IPS-18a (cell line): Measurements from ENCODE around the gene LAPTM5.

Source experiments
- H3K27ac ChIP-seq: one replicate; pipeline ENCODE4 v1.5.1; 2013; ENCODE audit warnings: low read length
- H3K27me3 ChIP-seq: one replicate; pipeline ENCODE4 v1.6.1; 2013; ENCODE audit warnings: mild to moderate bottlenecking, low read length; ENCODE audit not compliant: control insufficient read depth, insufficient read depth
- H3K36me3 ChIP-seq: one replicate; pipeline ENCODE4 v1.6.1; 2013; ENCODE audit warnings: low read depth, low read length; ENCODE audit not compliant: control insufficient read depth
- H3K4me1 ChIP-seq: one replicate; pipeline ENCODE4 v1.6.1; 2013; ENCODE audit warnings: low read depth, low read length; ENCODE audit not compliant: control insufficient read depth
- H3K4me3 ChIP-seq: one replicate; pipeline ENCODE4 v1.5.1; 2013; ENCODE audit warnings: low read length
- H3K9ac ChIP-seq: one replicate; pipeline ENCODE4 v1.6.1; 2013; ENCODE audit warnings: mild to moderate bottlenecking, low read length, moderate library complexity
- H3K9me3 ChIP-seq: one replicate; pipeline ENCODE4 v1.6.1; 2013; ENCODE audit warnings: low read depth, low read length; ENCODE audit not compliant: control insufficient read depth

The LAPTM5 gene

DNA sequence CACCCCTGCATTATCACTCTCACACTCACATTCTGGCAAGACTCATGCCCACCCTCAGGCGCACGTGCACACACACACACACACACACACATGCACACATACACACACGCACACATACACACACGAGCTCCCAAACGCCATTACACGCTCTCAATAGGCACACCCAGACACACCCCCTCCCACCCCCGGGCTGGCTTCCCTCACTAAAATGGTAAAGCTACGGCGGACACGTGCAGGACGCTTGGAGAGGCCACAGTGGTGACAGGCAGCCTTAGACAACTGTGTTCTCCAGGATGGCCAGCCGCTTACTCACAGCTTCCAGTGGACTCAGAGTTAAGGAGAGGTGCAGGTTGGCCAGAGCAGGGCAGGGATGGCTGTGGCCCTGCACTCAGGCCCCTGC is 44.3 kb downstream of the LAPTM5 start:
- no peak overlapping the region for H3K4me3 ChIP-seq
- no peaks in the 10 kb centered on the region for H3K27me3 ChIP-seq

DNA sequence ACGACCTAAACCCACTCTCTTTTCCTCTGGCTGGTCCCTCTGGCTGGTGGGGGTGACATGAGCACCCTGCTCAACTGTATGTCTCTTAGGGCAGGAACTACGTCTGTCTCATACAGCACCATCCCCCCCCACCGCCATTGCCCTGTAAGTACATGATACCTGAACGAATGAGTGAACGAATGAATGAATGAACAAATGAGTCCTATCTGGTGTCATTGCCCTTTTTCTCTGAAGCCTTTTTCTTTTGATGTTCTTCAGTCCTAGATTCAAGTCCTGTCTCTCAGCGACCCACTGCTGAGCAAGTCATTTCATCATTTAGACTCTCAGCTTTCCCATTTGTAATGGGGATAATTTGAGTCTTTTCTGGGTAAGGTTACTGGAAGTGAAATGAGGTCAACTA is 45.0 kb downstream of the LAPTM5 start:
- Histone ChIP-seq H3K4me1 (peaks cover 3% of the 10 kb centered on the region), H3K27me3 (no peaks in the 10 kb centered on the region), H3K9me3 (peaks cover 5% of the 10 kb centered on the region), H3K27ac (no peak overlapping the region), H3K4me3 (no peak overlapping the region), H3K36me3 (no peaks in the 10 kb centered on the region), H3K9ac (no peak overlapping the region)

More for the DNA sequence above, 44.3 kb downstream of the LAPTM5 start:
- Histone ChIP-seq H3K9ac (no peak overlapping the region), H3K4me1 (no peaks in the 10 kb centered on the region), H3K36me3 (no peaks in the 10 kb centered on the region), H3K9me3 (peaks cover 5% of the 10 kb centered on the region), H3K27ac (no peak overlapping the region)

DNA sequence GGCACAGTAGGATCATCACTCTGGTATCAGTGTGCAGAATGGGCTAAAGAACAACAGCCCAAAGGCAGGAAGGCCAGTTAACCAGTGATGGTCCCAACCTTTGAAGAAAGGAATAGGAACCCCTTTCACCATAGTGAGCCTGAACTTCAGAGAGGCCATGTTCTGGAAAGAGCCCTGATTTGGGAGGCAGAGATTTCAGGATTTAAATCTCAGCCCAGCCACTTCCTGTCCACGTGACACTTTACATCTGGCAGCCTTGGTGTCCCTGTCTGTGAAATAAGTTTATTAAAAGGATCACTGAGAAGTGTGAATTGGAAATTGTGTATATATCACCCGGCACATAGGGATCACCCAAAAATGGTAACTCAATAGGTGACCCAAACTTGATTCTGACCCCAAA is 47.2 kb downstream of the LAPTM5 start:
- Histone ChIP-seq H3K9ac (no peak overlapping the region), H3K4me3 (no peak overlapping the region), H3K27ac (no peak overlapping the region), H3K9me3 (no peaks in the 10 kb centered on the region), H3K27me3 (no peaks in the 10 kb centered on the region), H3K4me1 (peaks cover 3% of the 10 kb centered on the region), H3K36me3 (no peaks in the 10 kb centered on the region)

DNA sequence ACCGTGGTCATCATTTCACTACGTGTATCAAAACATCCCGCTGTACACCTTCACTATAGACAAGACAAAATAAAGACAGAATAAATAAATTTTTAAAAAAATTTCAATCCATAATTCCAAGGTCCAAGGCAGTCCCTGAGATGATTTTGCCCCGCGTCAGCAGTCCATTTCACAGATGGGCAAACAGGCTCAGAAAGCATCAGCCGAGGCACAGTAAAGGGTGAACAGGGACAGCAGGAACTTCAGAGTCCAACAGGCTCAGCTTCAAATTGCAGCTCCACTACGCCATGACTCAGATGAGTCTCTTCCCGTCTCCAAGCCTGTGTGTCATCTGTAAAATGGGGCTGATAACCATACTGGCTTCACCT is 49.2 kb downstream of the LAPTM5 start:
- no peaks in the 10 kb centered on the region for H3K27me3 ChIP-seq
- no peaks in the 10 kb centered on the region for H3K9me3 ChIP-seq
- H3K9ac ChIP-seq: no peak overlapping the region
- H3K36me3 ChIP-seq: no peaks in the 10 kb centered on the region
- peaks cover 3% of the 10 kb centered on the region for H3K4me1 ChIP-seq
- no peak overlapping the region for H3K4me3 ChIP-seq
- no peak overlapping the region for H3K27ac ChIP-seq

DNA sequence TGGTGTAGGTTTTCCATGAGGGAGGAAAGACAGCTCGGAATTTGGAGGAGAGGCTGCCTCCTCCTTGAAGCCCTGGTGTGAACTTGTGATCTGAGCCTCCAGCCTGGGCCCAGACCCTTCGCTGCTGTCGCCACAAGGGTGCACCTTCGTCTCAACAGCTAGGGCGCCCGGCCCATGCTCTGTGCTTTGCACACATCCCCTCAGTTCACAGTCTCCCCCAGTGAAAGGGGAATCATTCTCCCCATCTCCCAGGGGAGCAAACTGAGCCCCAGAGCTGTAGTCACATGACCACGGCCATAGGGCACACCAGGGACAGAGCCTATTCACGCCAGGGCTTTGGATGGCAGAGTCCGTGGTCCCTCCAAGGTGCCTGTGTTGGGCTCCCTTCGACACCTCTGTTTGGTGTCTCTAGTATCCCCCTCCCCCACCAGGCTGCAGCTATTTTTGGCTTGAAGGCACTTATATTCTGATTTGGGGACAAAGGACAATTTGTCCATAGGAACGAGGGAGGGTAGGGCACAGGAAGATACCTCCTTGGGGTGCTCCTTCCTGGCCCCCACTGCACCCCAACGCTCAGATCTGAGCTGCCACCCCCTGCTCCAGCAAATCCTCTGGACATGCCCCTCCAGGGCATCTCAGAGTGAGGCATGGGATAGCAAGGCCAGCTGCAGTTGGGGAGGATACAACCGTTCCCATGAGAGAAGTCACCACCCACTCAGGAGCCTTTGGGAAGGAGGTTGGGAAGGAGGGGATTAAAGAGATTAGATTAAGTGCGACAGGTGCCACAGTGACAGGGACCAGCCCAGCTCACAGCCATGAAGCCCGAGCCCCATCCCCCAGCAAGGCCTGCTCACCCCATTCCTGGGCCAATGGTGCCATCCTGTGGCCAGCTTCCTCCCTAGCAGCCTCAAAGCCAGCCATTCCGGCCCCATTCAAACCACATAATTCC is 49.9 kb downstream of the LAPTM5 start:
- H3K9ac ChIP-seq: no peak overlapping the region
- no peak overlapping the region for H3K27ac ChIP-seq
- no peaks in the 10 kb centered on the region for H3K27me3 ChIP-seq
- H3K36me3 ChIP-seq: no peaks in the 10 kb centered on the region
- no peaks in the 10 kb centered on the region for H3K9me3 ChIP-seq
- no peak overlapping the region for H3K4me3 ChIP-seq
- H3K4me1 ChIP-seq: peaks cover 3% of the 10 kb centered on the region

DNA sequence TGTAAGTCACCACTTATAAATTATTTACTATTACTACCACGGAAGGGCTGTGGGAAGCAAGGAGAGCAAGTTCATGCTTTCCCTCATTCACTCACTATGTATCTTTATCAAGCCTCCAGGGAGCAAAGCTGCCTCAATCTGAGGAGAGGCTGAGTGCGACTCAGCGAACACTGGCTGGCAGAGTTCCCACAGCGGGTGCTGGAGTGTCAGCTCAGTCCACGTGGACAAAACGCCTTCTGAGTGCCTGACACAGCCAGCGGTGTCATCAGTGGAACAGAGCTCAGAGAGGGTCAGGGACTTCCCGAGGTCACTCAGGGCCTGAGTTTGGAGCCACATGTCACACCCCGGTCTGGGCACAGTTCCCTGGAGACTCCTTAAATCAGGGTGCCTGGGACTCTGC is 51.0 kb downstream of the LAPTM5 start:
- H3K9me3 ChIP-seq: no peaks in the 10 kb centered on the region
- no peaks in the 10 kb centered on the region for H3K27me3 ChIP-seq
- H3K9ac ChIP-seq: no peak overlapping the region
- no peak overlapping the region for H3K4me3 ChIP-seq
- H3K27ac ChIP-seq: no peak overlapping the region
- peaks cover 3% of the 10 kb centered on the region for H3K4me1 ChIP-seq
- H3K36me3 ChIP-seq: no peaks in the 10 kb centered on the region

DNA sequence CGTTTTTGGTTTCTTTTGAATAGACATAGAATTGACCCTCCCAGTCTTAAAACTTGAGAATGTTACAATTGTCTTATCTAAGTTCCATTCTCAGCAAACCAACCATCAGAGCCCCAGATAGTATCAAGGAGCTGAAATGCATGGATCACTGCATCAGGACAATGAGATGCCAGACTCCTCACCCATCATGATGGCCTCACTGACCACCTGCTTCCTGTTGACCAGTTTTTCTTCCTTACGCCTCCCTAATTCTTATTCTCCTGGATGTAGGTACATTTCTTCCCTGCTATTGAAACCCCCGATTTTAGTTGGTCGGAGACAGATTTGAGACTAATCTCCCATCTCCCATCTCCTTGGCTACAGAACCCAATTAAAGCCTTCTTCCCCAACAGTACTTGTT is 51.9 kb downstream of the LAPTM5 start:
- no peaks in the 10 kb centered on the region for H3K27me3 ChIP-seq

DNA sequence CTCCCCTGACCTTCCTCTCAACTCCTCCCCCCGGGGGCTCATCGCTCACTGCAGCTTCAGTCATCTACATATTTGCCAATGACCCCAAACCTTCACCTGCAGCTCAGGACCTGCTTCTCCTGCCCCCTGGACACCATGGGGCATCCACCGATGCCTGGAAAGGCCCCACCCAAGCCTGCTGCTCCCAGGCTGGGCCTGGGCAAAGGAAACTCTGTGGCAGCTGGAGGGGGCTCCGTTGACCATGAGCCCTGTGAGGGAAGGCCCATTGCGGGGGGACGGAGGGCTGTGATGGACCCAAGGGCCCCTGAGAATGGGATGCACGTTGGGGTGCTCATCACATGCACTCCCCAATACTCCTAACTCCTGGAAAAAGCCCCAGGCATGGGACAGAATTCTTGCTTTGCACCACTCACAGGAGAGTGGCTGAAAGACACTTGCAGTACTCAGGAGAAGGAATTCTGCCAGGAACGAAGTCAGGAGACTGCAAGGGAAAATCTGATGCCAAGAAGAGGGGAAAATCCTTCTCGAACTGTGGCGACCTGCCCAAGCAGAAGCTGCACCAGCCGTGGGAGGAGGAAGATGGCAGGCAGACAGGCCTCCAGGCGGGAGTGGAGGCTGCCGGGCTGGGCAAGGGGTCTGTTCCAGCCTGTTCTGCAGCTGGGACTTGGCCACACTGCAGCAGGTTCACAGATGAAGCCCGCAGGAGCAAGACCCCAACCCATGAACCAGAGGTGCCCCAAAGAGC is 52.6 kb downstream of the LAPTM5 start:
- H3K9ac ChIP-seq: no peak overlapping the region
- H3K4me1 ChIP-seq: peaks cover 3% of the 10 kb centered on the region
- H3K36me3 ChIP-seq: no peaks in the 10 kb centered on the region
- H3K9me3 ChIP-seq: no peaks in the 10 kb centered on the region
- no peaks in the 10 kb centered on the region for H3K27me3 ChIP-seq
- H3K4me3 ChIP-seq: no peak overlapping the region
- no peak overlapping the region for H3K27ac ChIP-seq

More for the DNA sequence above, 51.9 kb downstream of the LAPTM5 start:
- H3K4me1 ChIP-seq: peaks cover 3% of the 10 kb centered on the region
- H3K27ac ChIP-seq: no peak overlapping the region
- H3K4me3 ChIP-seq: no peak overlapping the region
- no peak overlapping the region for H3K9ac ChIP-seq
- H3K9me3 ChIP-seq: no peaks in the 10 kb centered on the region
- H3K36me3 ChIP-seq: no peaks in the 10 kb centered on the region

DNA sequence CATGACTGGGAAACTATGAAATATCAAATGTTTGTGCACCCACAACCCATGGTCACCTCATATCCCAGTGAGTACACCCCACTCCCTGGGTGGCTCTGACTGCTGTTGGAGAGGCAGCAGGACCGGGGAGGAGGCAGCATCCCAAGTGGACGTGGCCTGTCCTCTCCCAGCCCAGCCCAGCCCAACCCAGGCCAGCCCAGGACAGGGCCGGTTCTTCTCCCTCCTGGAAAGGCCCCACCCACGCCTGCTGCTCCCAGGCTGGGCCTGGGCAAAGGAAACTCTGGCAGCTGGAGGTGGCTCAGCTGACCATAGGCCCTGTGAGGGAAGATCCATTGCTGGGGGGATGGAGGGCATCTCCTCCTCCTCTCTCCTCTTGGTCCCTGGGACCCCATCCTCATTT is 53.3 kb downstream of the LAPTM5 start:
- H3K9me3 ChIP-seq: no peaks in the 10 kb centered on the region
- no peak overlapping the region for H3K9ac ChIP-seq
- no peaks in the 10 kb centered on the region for H3K27me3 ChIP-seq
- H3K36me3 ChIP-seq: no peaks in the 10 kb centered on the region
- no peak overlapping the region for H3K4me3 ChIP-seq
- peaks cover 3% of the 10 kb centered on the region for H3K4me1 ChIP-seq
- no peak overlapping the region for H3K27ac ChIP-seq

DNA sequence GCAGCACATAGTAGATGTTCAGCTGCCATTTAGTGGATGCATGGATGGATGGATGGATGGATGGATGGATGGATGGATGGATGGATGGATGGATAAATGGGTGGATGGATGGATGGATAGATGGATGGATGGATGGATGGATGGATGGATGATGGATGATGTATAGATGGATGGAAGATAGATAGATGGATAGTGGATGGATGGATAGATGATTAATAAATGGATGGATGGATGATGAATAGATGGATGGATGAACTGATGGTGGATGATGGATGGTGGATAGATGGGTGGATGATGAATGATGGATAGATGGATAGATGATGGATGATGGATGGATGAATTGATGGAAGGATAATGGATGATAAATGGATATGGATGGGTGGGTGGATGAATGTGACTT is 54.8 kb downstream of the LAPTM5 start:
- Histone ChIP-seq H3K9ac (no peak overlapping the region), H3K4me1 (peaks cover 2% of the 10 kb centered on the region), H3K4me3 (no peak overlapping the region), H3K9me3 (no peaks in the 10 kb centered on the region), H3K36me3 (no peaks in the 10 kb centered on the region), H3K27me3 (no peaks in the 10 kb centered on the region), H3K27ac (no peak overlapping the region)

DNA sequence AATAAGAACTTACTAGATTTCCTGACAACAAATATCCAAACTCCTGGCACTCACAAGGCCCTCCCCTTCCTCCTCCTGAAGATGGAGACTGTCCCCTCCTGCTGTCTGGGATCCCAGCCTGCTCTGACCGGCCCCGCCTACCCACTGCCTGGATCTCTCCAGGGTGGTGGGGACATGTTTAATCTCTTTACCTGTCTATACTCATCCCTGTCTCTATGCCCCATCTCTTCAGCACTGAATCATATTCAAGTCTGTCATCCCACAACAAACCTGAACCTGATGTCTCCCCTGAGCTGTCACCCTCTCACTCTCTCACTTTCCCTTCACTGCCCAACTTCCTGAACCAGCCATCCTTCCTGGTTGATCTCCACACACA is 56.3 kb downstream of the LAPTM5 start:
- no peak overlapping the region for H3K4me3 ChIP-seq
- H3K9ac ChIP-seq: no peak overlapping the region
- H3K9me3 ChIP-seq: no peaks in the 10 kb centered on the region
- no peak overlapping the region for H3K27ac ChIP-seq
- H3K27me3 ChIP-seq: no peaks in the 10 kb centered on the region
- no peaks in the 10 kb centered on the region for H3K4me1 ChIP-seq
- H3K36me3 ChIP-seq: no peaks in the 10 kb centered on the region
